Endothelial cell of umbilical vein (primary cell): ENCODE results near the gene FRRS1. TPM values are rescaled to one million over a fixed set of nuclear protein-coding genes. Genes with fewer than 3 reads are reported as not detected.

Experiments used
- BruUV-seq: library from RNA; stranded (reverse); fragments of 400-500 nt; replicated peaks from 2 replicates; lab custom pipeline; 2021; lab: Mats Ljungman, UMichigan
- CTCF ChIA-PET: fragments of 300-600, 350-600 bp; sonication (Branson Sonifier 250); formaldehyde crosslinking; loops from one replicate; lab custom pipeline; 2021; ENCODE audit warnings: antibody characterized with exemption, inconsistent platforms; lab: Charles Lee
- POLR2A ChIA-PET: fragments of 300-600, 350-600 bp; sonication (Branson Sonifier 250); formaldehyde crosslinking; loops from one replicate; lab custom pipeline; 2021; ENCODE audit warnings: antibody characterized with exemption, inconsistent platforms; lab: Charles Lee
- DNase-seq: peaks from one replicate; pipeline ENCODE4 v3.0.0-alpha.2; 2011; ENCODE audit warnings: low read depth, low spot score
- FAIRE-seq: peaks from 2 replicates; lab custom pipeline; 2011; peaks lifted over from hg19 to GRCh38; lab: Jason Lieb, UNC
- H2AFZ ChIP-seq: 2 replicates; pipeline ENCODE4 v1.6.0; 2012; ENCODE audit warnings: low read depth, low read length, control low read depth, inconsistent platforms
- H3K27ac ChIP-seq: 2 replicates; pipeline ENCODE4 v1.5.1; 2011; ENCODE audit warnings: low read depth, mild to moderate bottlenecking, control low read depth, low read length, moderate library complexity; ENCODE audit not compliant: insufficient read depth
- H3K27me3 ChIP-seq, 2 experiments: 2 replicates each; pipeline versions ENCODE4 v1.6.0 to v1.6.1; 2011; ENCODE audit warnings: low read length in 2 of 2, mixed read lengths in 1 of 2; ENCODE audit not compliant: control insufficient read depth in 2 of 2, insufficient read depth in 2 of 2
- H3K36me3 ChIP-seq, 2 experiments: 2 replicates in 1 of 2; 3 replicates in 1 of 2; pipeline ENCODE4 v1.5.1; 2011; ENCODE audit warnings: low read length in 2 of 2, mild to moderate bottlenecking in 1 of 2, moderate library complexity in 1 of 2; ENCODE audit not compliant: control insufficient read depth in 2 of 2, insufficient read depth in 2 of 2; ENCODE audit errors: extremely low read depth in 1 of 2
- H3K4me1 ChIP-seq: 3 replicates; pipeline ENCODE4 v1.5.1; 2011; ENCODE audit warnings: mild to moderate bottlenecking, low read length; ENCODE audit not compliant: control insufficient read depth, insufficient read depth; ENCODE audit errors: extremely low read depth
- H3K4me2 ChIP-seq: 2 replicates; pipeline ENCODE4 v1.6.1; 2011; ENCODE audit warnings: low read length, control low read depth, mixed read lengths; ENCODE audit not compliant: insufficient read depth
- H3K4me3 ChIP-seq, 3 experiments: fragments of 200-600 bp in 1 of 3; sonication (generic), shearing (Covaris generic) in 1 of 3; replicated peaks in 1 of 3; 2 replicates each; pipeline ENCODE4 v1.5.1; 2011 to 2016; ENCODE audit warnings: control low read depth in 3 of 3, low read length in 3 of 3, mild to moderate bottlenecking in 2 of 3, inconsistent platforms in 1 of 3, low read depth in 1 of 3, moderate library complexity in 1 of 3; ENCODE audit not compliant: insufficient read depth in 1 of 3
- H3K79me2 ChIP-seq: 2 replicates; pipeline ENCODE4 v1.6.0; 2012; ENCODE audit warnings: low read length, inconsistent platforms; ENCODE audit not compliant: control insufficient read depth, insufficient read depth
- H3K9ac ChIP-seq: replicated peaks from 2 replicates; pipeline ENCODE3; 2011; ENCODE audit warnings: low read length, control low read depth; ENCODE audit not compliant: insufficient read depth; ENCODE audit errors: extremely low read depth
- H3K9me1 ChIP-seq: replicated peaks from 3 replicates; pipeline ENCODE4 v1.6.0; 2011; ENCODE audit warnings: mild to moderate bottlenecking, low read length; ENCODE audit not compliant: control insufficient read depth, insufficient read depth; ENCODE audit errors: extremely low read depth
- H3K9me3 ChIP-seq: replicated peaks from 2 replicates; pipeline ENCODE4 v1.5.1; 2012; ENCODE audit warnings: low read length, inconsistent platforms; ENCODE audit not compliant: control insufficient read depth, insufficient read depth
- H4K20me1 ChIP-seq: replicated peaks from 2 replicates; pipeline ENCODE3; 2011; ENCODE audit warnings: mild to moderate bottlenecking, low read length; ENCODE audit not compliant: control insufficient read depth, insufficient read depth; ENCODE audit errors: extremely low read depth
- CTCF ChIP-seq, 2 donors: IDR thresholded peaks; 1 replicate in 1 of 2; 2 replicates in 1 of 2; pipeline ENCODE4 v1.5.1; 2011; ENCODE audit warnings: low read length in 2 of 2, mild to moderate bottlenecking in 2 of 2, moderate library complexity in 2 of 2, control low read depth in 1 of 2, inconsistent platforms in 1 of 2, low read depth in 1 of 2; ENCODE audit not compliant: insufficient read depth in 1 of 2; ENCODE audit errors: extremely low read depth in 1 of 2
- EZH2 ChIP-seq: IDR thresholded peaks from 2 replicates; pipeline ENCODE4 v1.6.1; 2012; ENCODE audit warnings: borderline replicate concordance, low read depth, mild to moderate bottlenecking, moderate library complexity, low read length, inconsistent platforms; ENCODE audit not compliant: severe bottlenecking
- FOS ChIP-seq: IDR thresholded peaks from 2 replicates; pipeline ENCODE4 v1.6.1; 2011; ENCODE audit warnings: mild to moderate bottlenecking, low read length, moderate library complexity, borderline replicate concordance; ENCODE audit not compliant: insufficient read depth
- GATA2 ChIP-seq: IDR thresholded peaks from 2 replicates; pipeline ENCODE4 v1.7.0; 2011; ENCODE audit warnings: low read depth, mild to moderate bottlenecking, moderate library complexity, mixed read lengths, low read length; ENCODE audit not compliant: insufficient read length, insufficient read depth
- MAX ChIP-seq: IDR thresholded peaks from 2 replicates; pipeline ENCODE4 v1.6.1; 2011; ENCODE audit not compliant: insufficient read depth, insufficient read length
- MYC ChIP-seq: IDR thresholded peaks from one replicate; pipeline ENCODE4 v1.6.1; 2011; ENCODE audit warnings: mild to moderate bottlenecking, low read depth, low read length
- POLR2A ChIP-seq: IDR thresholded peaks from 2 replicates; pipeline ENCODE4 v1.6.1; 2012; ENCODE audit warnings: low read depth, mild to moderate bottlenecking, control low read depth, low read length
- POLR2AphosphoS5 ChIP-seq: IDR thresholded peaks from 2 replicates; pipeline ENCODE4 v1.6.1; 2012; ENCODE audit warnings: low read depth, mild to moderate bottlenecking, control low read depth, low read length, moderate library complexity; ENCODE audit not compliant: insufficient read depth
- dilution Hi-C: fragments of 300-500 bp; cut with MboI; formaldehyde crosslinking; loops from one replicate; pipeline ENCODE4 v1.15.0; 2019; ENCODE audit warnings: low sequenced_read_pairs; ENCODE audit not compliant: extremely low pct_ligation_motif_present
- intact Hi-C: fragments of 100-400 bp; cut with micrococcal nuclease; formaldehyde crosslinking; loops from one replicate; pipeline ENCODE4 v1.10.0; 2022
- polyA plus RNA-seq, 4 experiments: library from polyadenylated mRNA; depleted of rRNA in 3 of 4; stranded (reverse) in 3 of 4; unstranded in 1 of 4; fragments of >200 nt; gene quantifications; 2 replicates each; pipeline versions ENCODE4 v1.2.1 to v1.2.3, GENCODE V29; 2011 to 2012; ENCODE audit warnings: missing spikeins in 1 of 4
- total RNA-seq: library from RNA; stranded (reverse); gene quantifications from 2 replicates; pipeline ENCODE4 v1.2.3, GENCODE V29; 2021

FRRS1 gene
- total and polyA plus RNA-seq, 2 donors (not counting 3 experiments of a cell fraction or from before 2014, with no cell fraction given) = 1.1 to 3.1 TPM

- intact Hi-C loops (loop anchor here (10.0 kb wide), 1 partner anchor 822 kb away; no protein-coding TSS in a partner anchor), dilution Hi-C loops (no loop called here)
- POLR2A ChIA-PET = no interaction called here
- no TSS peak for BruUV-seq
- peaks cover 19% of the 10 kb centered on the region for H3K4me1 ChIP-seq
- no peaks in the 10 kb centered on the region for H3K27me3 ChIP-seq
- H3K4me2 ChIP-seq = no peak overlapping the region
- no peak for DNase-seq
- H3K9me1 ChIP-seq = no peaks in the 10 kb centered on the region
- H3K79me2 ChIP-seq = no peaks in the 10 kb centered on the region
- CTCF ChIA-PET = interaction anchor here (3.4 kb wide), 1 partner anchor 12 kb away, joined by 9 read pairs; no protein-coding TSS in a partner anchor
- no peak for FAIRE-seq
- no peak for TF ChIP-seq MYC
- no peak for TF ChIP-seq EZH2
- no peak for TF ChIP-seq MAX
- TF ChIP-seq CTCF (IDR thresholded peaks at IDR 0.05; ENCODE audit: extremely low read depth in 1 of 2, insufficient read depth in 1 of 2, low read depth in 1 of 2, low read length in 2 of 2) = no peak
- H3K9me3 ChIP-seq = no peaks in the 10 kb centered on the region
- H3K9ac ChIP-seq = no peak overlapping the region
- H3K27ac ChIP-seq = no peak overlapping the region
- no peak overlapping the region for H2AFZ ChIP-seq
- H3K4me3 ChIP-seq = no peak overlapping the region
- no peaks in the 10 kb centered on the region for H4K20me1 ChIP-seq
- no peaks in the 10 kb centered on the region for H3K36me3 ChIP-seq
These were observed 40.0 kb downstream of the FRRS1 start for GRCh38 chr1:99726407-99726806.

GRCh38 chr1:99725996-99726395 is 40.4 kb downstream of the FRRS1 start:
- intact Hi-C loops = loop anchor here (10.0 kb wide), 1 partner anchor 821 kb away; no protein-coding TSS in a partner anchor
- no peak for DNase-seq
- Histone ChIP-seq H3K36me3 (no peaks in the 10 kb centered on the region), H3K9me1 (no peaks in the 10 kb centered on the region), H3K4me3 (no peak overlapping the region), H3K27me3 (no peaks in the 10 kb centered on the region), H3K9ac (no peak overlapping the region), H4K20me1 (no peaks in the 10 kb centered on the region), H3K4me2 (no peak overlapping the region), H3K4me1 (peaks cover 19% of the 10 kb centered on the region), H3K27ac (no peak overlapping the region), H3K79me2 (no peaks in the 10 kb centered on the region), H3K9me3 (no peaks in the 10 kb centered on the region), H2AFZ (no peak overlapping the region)
- dilution Hi-C loops = no loop called here
- ChIA-PET CTCF (interaction anchor here (3.4 kb wide), 1 partner anchor 12 kb away, joined by 9 read pairs; no protein-coding TSS in a partner anchor), POLR2A (no interaction called here)
- no peak for FAIRE-seq
- no TSS peak for BruUV-seq
- no peak for TF ChIP-seq POLR2AphosphoS5
- no peak for TF ChIP-seq FOS
- TF ChIP-seq MYC = no peak
- no peak for TF ChIP-seq CTCF (IDR thresholded peaks at IDR 0.05; ENCODE audit: extremely low read depth in 1 of 2, insufficient read depth in 1 of 2, low read depth in 1 of 2, low read length in 2 of 2)
- no peak for TF ChIP-seq POLR2A
- TF ChIP-seq GATA2 = no peak
